GM10266 (cell line): ENCODE results near the gene OLFM1.
"Not testable (repeated sequence)": the region's sequence is repeated elsewhere in the genome, so short reads cannot be mapped to it uniquely, and the experiment has no call there.

ENCODE experiments used
- DNase-seq: peaks from one replicate; pipeline ENCODE4 v3.0.0; 2012; ENCODE audit errors: extremely low spot score
- TF ChIP-seq, protein P1 (sequence below): IDR thresholded peaks from 2 replicates; pipeline ENCODE4 v1.5.1; 2012; ENCODE audit warnings: mild to moderate bottlenecking, low read depth; ENCODE audit not compliant: control insufficient read depth, insufficient read depth; ENCODE audit errors: missing control alignments

Gene OLFM1

DNA sequence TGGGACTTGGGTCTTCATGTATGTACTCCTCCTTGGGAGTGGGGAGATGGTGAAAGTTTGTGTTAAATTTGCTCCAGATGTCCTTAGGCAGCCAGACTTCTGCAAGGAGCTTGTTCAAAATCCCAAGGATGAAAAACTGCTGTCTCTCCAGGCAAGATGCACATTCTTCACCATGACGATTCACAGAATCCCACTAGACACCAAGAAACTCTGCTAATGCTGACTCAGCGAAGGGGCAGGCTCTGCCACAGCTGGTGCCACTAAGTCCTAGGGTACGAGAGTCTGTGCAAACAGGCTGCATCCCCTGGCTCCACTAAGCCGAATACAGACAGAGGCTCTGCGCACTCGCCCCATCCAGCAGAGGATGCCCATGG lies 71.1 kb downstream of the OLFM1 start:
- no peak for DNase-seq

DNA sequence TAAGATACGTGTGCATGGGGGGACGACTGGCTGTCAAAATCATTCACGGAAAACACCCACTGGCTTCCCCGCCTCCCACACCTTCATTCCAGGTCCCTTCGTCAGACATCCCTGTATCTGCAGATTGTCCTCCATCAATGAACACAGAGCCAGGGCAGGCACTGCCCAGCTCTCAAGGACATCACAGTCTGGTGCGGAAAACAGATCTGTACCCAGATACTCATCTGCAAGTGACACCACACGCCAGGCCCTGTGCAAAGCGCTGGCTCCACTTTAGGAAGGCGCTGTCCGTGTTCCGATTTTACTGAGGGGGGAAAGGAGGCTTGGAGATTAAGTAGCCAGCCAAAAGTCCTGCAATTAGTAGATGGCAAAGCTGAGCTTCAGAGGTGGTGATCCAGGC lies 72.3 kb downstream of the OLFM1 start:
- TF ChIP-seq, protein P1, sequence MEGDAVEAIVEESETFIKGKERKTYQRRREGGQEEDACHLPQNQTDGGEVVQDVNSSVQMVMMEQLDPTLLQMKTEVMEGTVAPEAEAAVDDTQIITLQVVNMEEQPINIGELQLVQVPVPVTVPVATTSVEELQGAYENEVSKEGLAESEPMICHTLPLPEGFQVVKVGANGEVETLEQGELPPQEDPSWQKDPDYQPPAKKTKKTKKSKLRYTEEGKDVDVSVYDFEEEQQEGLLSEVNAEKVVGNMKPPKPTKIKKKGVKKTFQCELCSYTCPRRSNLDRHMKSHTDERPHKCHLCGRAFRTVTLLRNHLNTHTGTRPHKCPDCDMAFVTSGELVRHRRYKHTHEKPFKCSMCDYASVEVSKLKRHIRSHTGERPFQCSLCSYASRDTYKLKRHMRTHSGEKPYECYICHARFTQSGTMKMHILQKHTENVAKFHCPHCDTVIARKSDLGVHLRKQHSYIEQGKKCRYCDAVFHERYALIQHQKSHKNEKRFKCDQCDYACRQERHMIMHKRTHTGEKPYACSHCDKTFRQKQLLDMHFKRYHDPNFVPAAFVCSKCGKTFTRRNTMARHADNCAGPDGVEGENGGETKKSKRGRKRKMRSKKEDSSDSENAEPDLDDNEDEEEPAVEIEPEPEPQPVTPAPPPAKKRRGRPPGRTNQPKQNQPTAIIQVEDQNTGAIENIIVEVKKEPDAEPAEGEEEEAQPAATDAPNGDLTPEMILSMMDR: no peak
- DNase-seq: no peak

More for the DNA sequence above, 71.1 kb downstream of the OLFM1 start:
- TF ChIP-seq, protein P1: no peak

DNA sequence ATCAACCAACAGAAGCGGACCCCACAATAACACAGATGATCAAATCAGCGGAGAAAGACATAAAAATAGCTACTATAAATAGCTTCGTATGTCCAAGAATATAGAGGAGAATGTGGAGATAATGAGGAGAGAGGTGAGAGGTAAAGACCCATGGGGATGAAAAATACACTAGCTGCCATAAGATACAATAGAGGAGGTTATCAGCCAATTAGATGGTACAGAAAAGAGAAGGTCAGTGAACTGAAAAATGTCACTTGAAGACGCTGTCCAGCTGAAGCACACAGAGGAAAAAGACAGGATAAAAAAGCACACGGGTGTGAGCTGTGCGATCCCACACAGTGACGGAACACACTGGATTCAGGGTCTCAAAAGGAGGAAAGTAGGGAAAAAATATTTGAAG lies 73.4 kb downstream of the OLFM1 start:
- TF ChIP-seq, protein P1: no peak
- no peak for DNase-seq

DNA sequence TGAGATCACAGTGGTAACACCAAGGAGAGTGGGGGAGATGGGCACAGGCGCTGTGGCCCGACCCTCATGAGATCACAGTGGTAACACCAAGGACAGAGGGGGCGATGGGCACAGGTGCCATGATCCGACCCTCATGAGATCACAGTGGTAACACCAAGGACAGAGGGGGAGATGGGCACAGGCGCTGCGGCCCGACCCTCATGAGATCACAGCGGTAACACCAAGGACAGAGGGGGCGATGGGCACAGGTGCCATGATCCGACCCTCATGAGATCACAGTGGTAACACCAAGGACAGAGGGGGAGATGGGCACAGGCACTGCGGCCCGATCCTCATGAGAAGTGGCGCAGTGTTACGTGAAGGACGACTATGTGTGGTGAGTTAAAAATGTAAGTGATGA lies 75.1 kb downstream of the OLFM1 start:
- not testable (repeated sequence) for DNase-seq

DNA sequence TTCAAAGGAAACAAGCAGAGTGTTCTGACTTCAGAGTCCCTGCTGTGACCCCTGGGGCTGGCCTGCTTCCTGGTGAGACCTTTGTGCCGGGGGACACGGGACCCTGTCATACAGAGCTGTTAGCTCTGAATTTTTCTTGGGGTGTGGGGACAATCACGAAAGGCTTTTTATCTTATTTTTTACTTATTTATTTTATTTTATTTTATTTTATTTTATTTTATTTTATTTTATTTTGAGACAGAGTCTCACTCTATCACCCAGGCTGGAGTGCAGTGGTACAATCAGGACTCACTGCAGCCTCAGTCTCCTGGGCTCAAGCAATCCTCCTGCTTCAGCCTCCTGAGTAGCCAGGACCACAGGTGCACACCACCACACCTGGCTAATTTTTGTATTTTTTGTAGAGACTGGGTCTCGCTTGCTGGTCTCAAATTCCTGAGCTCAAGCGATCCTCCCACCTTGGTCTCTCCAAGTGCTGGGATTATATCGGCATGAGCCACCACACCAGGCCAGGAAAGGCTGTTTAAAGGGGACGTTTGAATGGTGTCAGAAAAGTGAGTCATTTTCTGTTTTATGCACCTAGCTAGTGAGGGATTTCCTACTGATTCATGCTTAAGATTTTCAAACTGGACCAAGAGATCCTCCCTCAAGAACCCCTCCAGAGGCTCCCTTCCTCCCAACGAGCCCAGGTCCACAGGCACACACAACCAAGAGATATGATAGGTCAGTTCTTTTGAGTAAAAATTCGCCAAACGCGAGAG lies 75.7 kb downstream of the OLFM1 start:
- no peak for DNase-seq
- TF ChIP-seq, protein P1: no peak

DNA sequence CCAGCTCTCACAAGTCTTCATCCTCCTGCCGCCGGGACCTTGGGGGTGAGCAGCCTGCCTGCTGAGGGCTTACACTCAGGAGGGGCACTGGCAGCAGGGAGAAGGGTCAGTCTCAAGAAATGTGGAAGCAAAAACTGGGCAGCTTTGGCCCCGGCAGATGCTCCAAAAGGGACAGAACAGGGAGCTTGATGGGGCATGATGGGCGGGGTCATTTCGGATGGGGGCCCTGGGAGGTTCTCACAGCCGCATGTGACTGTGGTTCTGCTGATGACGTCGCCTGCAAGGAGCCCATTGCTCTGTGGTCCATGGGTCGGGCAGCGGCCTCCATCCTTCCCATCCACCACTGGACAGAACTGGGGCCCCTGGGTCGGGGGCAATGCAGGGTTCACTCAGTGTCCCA lies 76.6 kb downstream of the OLFM1 start:
- no peak for DNase-seq
- TF ChIP-seq, protein P1: no peak

DNA sequence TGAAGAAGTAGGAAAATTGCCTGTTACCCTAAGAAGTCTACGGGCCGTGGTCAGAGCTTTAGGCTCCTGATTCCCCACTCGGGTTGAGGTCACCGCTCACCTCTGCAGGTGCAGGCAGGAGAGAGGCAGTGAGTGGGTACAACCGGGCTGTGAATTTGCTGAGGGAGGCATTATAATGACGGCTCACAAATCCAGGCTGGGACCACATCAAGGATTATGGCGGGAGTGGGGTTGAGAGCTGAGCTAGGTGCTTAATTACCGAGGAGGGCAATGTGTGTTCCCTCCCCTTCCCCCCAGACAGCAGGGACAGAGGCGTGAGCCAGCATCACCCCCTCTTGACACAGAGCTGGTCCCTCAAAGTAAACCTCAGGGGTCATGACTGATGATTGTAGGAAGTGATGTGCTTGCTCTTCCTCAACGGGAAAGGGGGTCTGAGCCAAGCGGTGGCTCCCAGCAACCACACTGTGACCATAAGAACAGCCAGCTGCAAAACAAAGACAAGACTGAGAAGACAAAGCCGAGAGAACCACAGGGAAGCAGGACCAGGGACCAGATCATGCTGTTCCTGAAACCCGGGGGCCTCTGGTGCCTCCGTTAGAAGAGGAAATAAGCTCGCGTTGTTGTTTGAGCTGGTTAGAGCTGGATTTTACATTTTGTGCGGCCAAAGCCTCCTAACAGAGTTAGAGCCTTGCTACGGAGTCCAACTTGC lies 77.7 kb downstream of the OLFM1 start:
- TF ChIP-seq, protein P1: no peak
- DNase-seq: no peak
